HEK293 (cell line): ENCODE data around the gene IL25.

Experiments used
- CTCF ChIA-PET: fragments of 350-600 bp; formaldehyde crosslinking; extraction: SDS; loops from one replicate; lab custom pipeline; 2021; ENCODE audit warnings: antibody characterized with exemption; lab: Yijun Ruan, JAX
- POLR2A ChIA-PET: fragments of 300-600 bp; formaldehyde crosslinking; extraction: SDS; loops from one replicate; lab custom pipeline; 2020; ENCODE audit warnings: antibody characterized with exemption, inconsistent platforms; lab: Yijun Ruan, JAX
- H3K27ac ChIP-seq: fragments of 200-500 bp; sonication (Bioruptor generic); 2 replicates; pipeline ENCODE4 v1.5.1; 2014; ENCODE audit warnings: low read depth, low read length, control low read depth, inconsistent platforms; ENCODE audit errors: extremely low read depth
- H3K36me3 ChIP-seq, 2 experiments: fragments of 200-500 bp in 1 of 2; sonication (Bioruptor generic) in 1 of 2; 1 replicate in 1 of 2; 2 replicates in 1 of 2; pipeline ENCODE4 v1.5.1; 2014 to 2017; ENCODE audit warnings: inconsistent platforms in 2 of 2, low read length in 2 of 2; ENCODE audit not compliant: control insufficient read depth in 2 of 2, insufficient read depth in 1 of 2
- H3K4me1 ChIP-seq: fragments of 200-500 bp; sonication (Bioruptor generic); 2 replicates; pipeline ENCODE4 v1.5.1; 2014; ENCODE audit warnings: mild to moderate bottlenecking, low read length, inconsistent platforms; ENCODE audit not compliant: control insufficient read depth, insufficient read depth
- H3K4me3 ChIP-seq: 2 replicates; pipeline ENCODE4 v1.5.1; 2011; ENCODE audit warnings: low read depth, mild to moderate bottlenecking, control low read depth, low read length, moderate library complexity
- H3K9me3 ChIP-seq: fragments of 200-500 bp; sonication (Bioruptor generic); 2 replicates; pipeline ENCODE4 v1.5.1; 2014; ENCODE audit warnings: low read depth, low read length, inconsistent platforms; ENCODE audit not compliant: control insufficient read depth, insufficient read depth
- BCL11B ChIP-seq: fragments of 450-650 bp; formaldehyde crosslinking; IDR thresholded peaks from 2 replicates; pipeline ENCODE4 v1.5.1; 2016; ENCODE audit warnings: low read depth, missing biosample characterization, missing genetic modification characterization
- IKZF3 ChIP-seq: fragments of 450-650 bp; IDR thresholded peaks from 2 replicates; pipeline ENCODE4 v1.5.0; 2018; ENCODE audit warnings: missing biosample characterization, mild to moderate bottlenecking, missing genetic modification characterization, moderate library complexity
- SALL2 ChIP-seq: fragments of 450-650 bp; formaldehyde crosslinking; IDR thresholded peaks from 2 replicates; pipeline ENCODE4 v1.5.0; 2017; ENCODE audit warnings: missing biosample characterization, mild to moderate bottlenecking, missing genetic modification characterization, borderline replicate concordance
- SCRT1 ChIP-seq: fragments of 450-650 bp; formaldehyde crosslinking; IDR thresholded peaks from 2 replicates; pipeline ENCODE4 v1.5.1; 2016; ENCODE audit warnings: missing biosample characterization, missing genetic modification characterization, borderline replicate concordance
- SCRT2 ChIP-seq: fragments of 450-650 bp; formaldehyde crosslinking; IDR thresholded peaks from 2 replicates; pipeline ENCODE4 v1.5.1; 2016; ENCODE audit warnings: missing biosample characterization, missing genetic modification characterization
- ZBTB17 ChIP-seq: fragments of 450-650 bp; formaldehyde crosslinking; IDR thresholded peaks from 2 replicates; pipeline ENCODE4 v1.5.1; 2016; ENCODE audit warnings: missing biosample characterization, missing genetic modification characterization
- ZFHX2 ChIP-seq: fragments of 450-650 bp; formaldehyde crosslinking; conservative IDR thresholded peaks from 2 replicates; pipeline ENCODE4 v1.5.1; 2016; ENCODE audit warnings: missing biosample characterization, missing genetic modification characterization
- ZNF24 ChIP-seq: fragments of 450-650 bp; formaldehyde crosslinking; IDR thresholded peaks from 2 replicates; pipeline ENCODE4 v1.5.1; 2016; ENCODE audit warnings: missing biosample characterization, missing genetic modification characterization
- ZNF324 ChIP-seq: fragments of 450-650 bp; formaldehyde crosslinking; IDR thresholded peaks from 2 replicates; pipeline ENCODE4 v1.5.1; 2016; ENCODE audit warnings: missing biosample characterization, missing genetic modification characterization
- ZNF366 ChIP-seq: fragments of 450-650 bp; formaldehyde crosslinking; conservative IDR thresholded peaks from 2 replicates; pipeline ENCODE4 v1.5.1; 2016; ENCODE audit warnings: missing biosample characterization, missing genetic modification characterization
- ZNF529 ChIP-seq: fragments of 450-650 bp; formaldehyde crosslinking; IDR thresholded peaks from 2 replicates; pipeline ENCODE4 v1.5.1; 2017; ENCODE audit warnings: missing genetic modification characterization, missing biosample characterization; ENCODE audit not compliant: insufficient replicate concordance
- ZNF558 ChIP-seq: fragments of 450-650 bp; formaldehyde crosslinking; IDR thresholded peaks from 2 replicates; pipeline ENCODE4 v1.5.1; 2016; ENCODE audit warnings: missing biosample characterization, missing genetic modification characterization
- ZNF629 ChIP-seq: fragments of 450-650 bp; formaldehyde crosslinking; IDR thresholded peaks from 2 replicates; pipeline ENCODE4 v1.5.1; 2017; ENCODE audit warnings: missing biosample characterization, missing genetic modification characterization
- ZNF658 ChIP-seq: fragments of 450-650 bp; formaldehyde crosslinking; IDR thresholded peaks from 2 replicates; pipeline ENCODE4; 2016; ENCODE audit warnings: missing biosample characterization, missing genetic modification characterization
- TF ChIP-seq, protein P1 (sequence below): fragments of 450-650 bp; IDR thresholded peaks from 2 replicates; pipeline ENCODE4 v1.5.1; 2018; ENCODE audit warnings: missing biosample characterization, mild to moderate bottlenecking, missing genetic modification characterization
- TF ChIP-seq, protein P2 (sequence below): fragments of 450-650 bp; formaldehyde crosslinking; IDR thresholded peaks from 2 replicates; pipeline ENCODE4 v1.5.1; 2016; ENCODE audit warnings: missing biosample characterization, missing genetic modification characterization
- TF ChIP-seq, protein P3 (sequence below): fragments of 450-650 bp; formaldehyde crosslinking; IDR thresholded peaks from 2 replicates; pipeline ENCODE4 v1.5.1; 2016; ENCODE audit warnings: missing biosample characterization, missing genetic modification characterization
- TF ChIP-seq, protein P4 (sequence below): fragments of 450-650 bp; formaldehyde crosslinking; optimal IDR thresholded peaks from 2 replicates; pipeline ENCODE3; 2016; ENCODE audit warnings: missing biosample characterization, mild to moderate bottlenecking, missing genetic modification characterization

IL25 gene

DNA sequence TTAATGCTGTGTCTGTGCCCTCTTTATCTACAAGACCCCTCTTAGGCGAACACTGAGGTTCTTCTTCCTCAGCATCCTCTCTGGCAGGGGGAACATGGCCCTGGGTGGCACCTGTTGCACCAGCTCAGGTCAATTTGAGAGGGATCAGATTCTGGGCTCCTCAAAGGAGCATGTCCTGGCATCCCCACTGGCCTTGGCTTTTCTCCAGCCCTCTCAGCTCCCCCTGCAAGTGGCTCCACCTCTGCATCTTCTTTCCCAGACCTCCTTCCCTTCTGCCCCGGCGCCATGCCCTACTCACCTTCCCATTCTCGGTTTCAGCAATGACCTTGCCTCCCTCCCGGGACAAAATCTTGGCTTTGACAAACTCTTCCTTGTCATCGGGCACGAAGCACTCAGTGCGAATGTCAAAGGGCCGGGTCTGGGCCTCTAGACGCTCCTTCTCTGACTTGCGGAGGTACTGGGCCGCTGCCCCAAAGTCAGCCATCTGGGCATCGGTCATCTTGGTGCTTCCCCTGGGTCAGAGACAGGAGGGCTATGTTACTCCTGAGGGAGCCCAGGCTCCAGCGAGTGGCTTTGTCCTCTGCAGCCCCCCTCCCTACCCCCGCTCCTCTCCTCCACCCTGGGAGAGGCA is 34.2 kb downstream of the IL25 start:
- Histone ChIP-seq H3K27ac (no peak overlapping the region), H3K4me3 (no peak overlapping the region)
- TF ChIP-seq ZNF529 (tag by site-specific recombination) (no peak), SCRT2 (tag by site-specific recombination) (peak; percentile 91), SCRT1 (tag by site-specific recombination) (peak; percentile 63; the same call in 1 of the 2 replicates)
- TF ChIP-seq, protein P1, sequence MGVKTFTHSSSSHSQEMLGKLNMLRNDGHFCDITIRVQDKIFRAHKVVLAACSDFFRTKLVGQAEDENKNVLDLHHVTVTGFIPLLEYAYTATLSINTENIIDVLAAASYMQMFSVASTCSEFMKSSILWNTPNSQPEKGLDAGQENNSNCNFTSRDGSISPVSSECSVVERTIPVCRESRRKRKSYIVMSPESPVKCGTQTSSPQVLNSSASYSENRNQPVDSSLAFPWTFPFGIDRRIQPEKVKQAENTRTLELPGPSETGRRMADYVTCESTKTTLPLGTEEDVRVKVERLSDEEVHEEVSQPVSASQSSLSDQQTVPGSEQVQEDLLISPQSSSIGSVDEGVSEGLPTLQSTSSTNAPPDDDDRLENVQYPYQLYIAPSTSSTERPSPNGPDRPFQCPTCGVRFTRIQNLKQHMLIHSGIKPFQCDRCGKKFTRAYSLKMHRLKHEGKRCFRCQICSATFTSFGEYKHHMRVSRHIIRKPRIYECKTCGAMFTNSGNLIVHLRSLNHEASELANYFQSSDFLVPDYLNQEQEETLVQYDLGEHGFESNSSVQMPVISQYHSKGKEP (tag by site-specific recombination), result no peak
- TF ChIP-seq, all 188 proteins: peak for 2
- ChIA-PET CTCF (no interaction called here), POLR2A (no interaction called here)
- no peaks in the 10 kb centered on the region for H3K9me3 ChIP-seq
- no peaks in the 10 kb centered on the region for H3K36me3 ChIP-seq
- H3K4me1 ChIP-seq, result no peaks in the 10 kb centered on the region

DNA sequence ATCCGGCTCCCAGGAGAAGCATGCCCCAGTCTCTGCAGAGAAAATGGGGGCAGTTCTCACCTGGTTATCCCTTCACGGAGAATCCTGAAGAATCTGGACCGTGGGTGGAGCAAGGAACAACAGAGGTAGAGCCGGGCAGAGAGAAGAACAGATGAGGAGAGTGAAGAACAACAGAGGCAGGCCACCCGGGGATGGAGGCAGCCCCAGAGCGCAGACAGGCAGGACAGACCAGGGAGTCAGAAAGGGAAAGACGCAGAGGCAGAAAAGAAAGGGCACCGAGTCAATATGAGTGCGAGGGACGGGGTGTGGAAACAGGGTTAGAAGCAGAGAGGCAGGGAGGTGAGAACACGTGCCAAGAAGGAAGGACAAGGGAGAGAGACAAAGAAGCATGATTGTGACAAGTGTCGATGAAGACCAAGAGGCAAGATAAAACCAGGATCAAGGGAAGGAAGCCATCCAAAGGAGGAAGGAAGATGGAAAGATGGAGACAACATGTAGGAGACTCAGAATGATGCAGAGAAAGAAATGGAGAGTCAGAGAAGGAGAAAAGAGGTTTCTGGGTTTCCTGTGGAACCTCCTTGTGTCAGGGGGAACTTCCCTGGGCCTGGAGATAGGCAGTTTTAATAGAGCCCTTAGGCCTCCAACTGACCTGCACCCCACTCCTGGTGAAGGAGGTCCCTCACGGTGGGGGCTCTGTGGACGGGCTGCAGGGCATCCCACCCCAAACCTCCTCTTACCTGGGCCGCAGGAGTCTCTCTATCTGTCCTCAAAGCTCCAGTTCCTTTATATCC is 35.1 kb downstream of the IL25 start, which contains the start of gene MYH6:
Gene MYH6 (minus strand): TSS at position 758 of the 791 bp plus-strand sequence. CDS start 1,050 bp downstream, outside the sequence.
- no peak within 1 kb of the TSS for H3K4me3 ChIP-seq
- CTCF ChIA-PET, result no interaction called here
- H3K4me1 ChIP-seq, result no peaks in the 10 kb centered on the region
- no peaks in the 10 kb centered on the region for H3K36me3 ChIP-seq
- TF ChIP-seq ZFHX2 (tag by site-specific recombination) (no peak), ZBTB17 (peak; percentile 55; the same call in 1 of the 2 replicates)
- POLR2A ChIA-PET, result no interaction called here
- H3K27ac ChIP-seq, result no peak within 1 kb of the TSS
- H3K9me3 ChIP-seq, result no peaks in the 10 kb centered on the region

DNA sequence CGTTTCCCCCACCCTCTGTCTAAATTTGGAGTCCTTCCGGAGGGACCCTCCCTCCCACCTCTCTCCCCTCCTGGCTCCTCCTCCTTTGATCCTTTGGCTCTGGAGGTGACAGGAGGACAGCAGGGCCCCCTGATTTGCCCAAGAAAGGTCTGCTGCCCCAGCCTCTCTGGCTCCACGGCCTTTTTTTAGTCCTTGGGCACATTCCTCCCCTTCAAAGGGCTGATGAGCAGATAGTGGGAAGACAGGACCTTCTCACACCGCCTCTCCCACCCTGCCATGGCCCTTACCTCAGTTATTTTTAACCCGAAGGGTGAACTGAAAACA is 35.7 kb downstream of the IL25 start:
- POLR2A ChIA-PET, result no interaction called here
- H3K27ac ChIP-seq, result no peak overlapping the region
- H3K36me3 ChIP-seq, result no peaks in the 10 kb centered on the region
- H3K4me3 ChIP-seq, result no peak overlapping the region
- CTCF ChIA-PET, result no interaction called here
- H3K9me3 ChIP-seq, result no peaks in the 10 kb centered on the region
- H3K4me1 ChIP-seq, result no peaks in the 10 kb centered on the region
- TF ChIP-seq ZNF366 (tag by site-specific recombination), result no peak
- no peak for TF ChIP-seq ZNF24 (tag by site-specific recombination)
- TF ChIP-seq, protein P2, sequence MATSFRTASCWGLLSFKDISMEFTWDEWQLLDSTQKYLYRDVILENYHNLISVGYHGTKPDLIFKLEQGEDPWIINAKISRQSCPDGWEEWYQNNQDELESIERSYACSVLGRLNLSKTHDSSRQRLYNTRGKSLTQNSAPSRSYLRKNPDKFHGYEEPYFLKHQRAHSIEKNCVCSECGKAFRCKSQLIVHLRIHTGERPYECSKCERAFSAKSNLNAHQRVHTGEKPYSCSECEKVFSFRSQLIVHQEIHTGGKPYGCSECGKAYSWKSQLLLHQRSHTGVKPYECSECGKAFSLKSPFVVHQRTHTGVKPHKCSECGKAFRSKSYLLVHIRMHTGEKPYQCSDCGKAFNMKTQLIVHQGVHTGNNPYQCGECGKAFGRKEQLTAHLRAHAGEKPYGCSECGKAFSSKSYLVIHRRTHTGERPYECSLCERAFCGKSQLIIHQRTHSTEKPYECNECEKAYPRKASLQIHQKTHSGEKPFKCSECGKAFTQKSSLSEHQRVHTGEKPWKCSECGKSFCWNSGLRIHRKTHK (tag by site-specific recombination), result no peak
- no peak for TF ChIP-seq ZNF324 (tag by site-specific recombination)
- TF ChIP-seq SALL2 (tag by site-specific recombination), result no peak

DNA sequence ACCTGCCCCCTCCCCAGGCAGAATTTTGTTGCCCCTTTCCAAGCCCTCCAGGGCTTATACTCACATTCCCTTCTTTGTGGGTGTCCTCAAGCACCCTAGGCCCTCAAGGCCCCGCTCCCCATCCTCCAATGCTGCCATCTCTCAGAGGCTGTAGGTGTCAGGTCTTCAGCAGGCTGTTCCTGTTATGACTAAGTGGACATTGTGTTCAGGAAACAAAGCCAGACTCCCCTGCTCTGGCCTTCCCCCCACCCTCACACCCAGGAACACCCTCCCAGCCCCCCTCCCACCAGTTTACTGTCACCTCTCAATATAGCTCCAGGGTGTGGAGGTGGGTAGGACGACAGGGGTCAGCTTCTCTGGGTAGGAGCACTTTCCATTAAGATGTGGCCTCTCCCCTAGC is 36.9 kb downstream of the IL25 start:
- H3K27ac ChIP-seq, result no peak overlapping the region
- no peaks in the 10 kb centered on the region for H3K9me3 ChIP-seq
- H3K4me1 ChIP-seq, result no peaks in the 10 kb centered on the region
- no peak overlapping the region for H3K4me3 ChIP-seq
- ChIA-PET POLR2A (no interaction called here), CTCF (no interaction called here)
- no peaks in the 10 kb centered on the region for H3K36me3 ChIP-seq
- TF ChIP-seq ZNF558 (tag by site-specific recombination) (no peak), ZNF658 (tag by site-specific recombination) (no peak), BCL11B (tag by site-specific recombination) (no peak), ZNF629 (tag by site-specific recombination) (no peak), IKZF3 (tag by site-specific recombination) (no peak)
- TF ChIP-seq, protein P3, sequence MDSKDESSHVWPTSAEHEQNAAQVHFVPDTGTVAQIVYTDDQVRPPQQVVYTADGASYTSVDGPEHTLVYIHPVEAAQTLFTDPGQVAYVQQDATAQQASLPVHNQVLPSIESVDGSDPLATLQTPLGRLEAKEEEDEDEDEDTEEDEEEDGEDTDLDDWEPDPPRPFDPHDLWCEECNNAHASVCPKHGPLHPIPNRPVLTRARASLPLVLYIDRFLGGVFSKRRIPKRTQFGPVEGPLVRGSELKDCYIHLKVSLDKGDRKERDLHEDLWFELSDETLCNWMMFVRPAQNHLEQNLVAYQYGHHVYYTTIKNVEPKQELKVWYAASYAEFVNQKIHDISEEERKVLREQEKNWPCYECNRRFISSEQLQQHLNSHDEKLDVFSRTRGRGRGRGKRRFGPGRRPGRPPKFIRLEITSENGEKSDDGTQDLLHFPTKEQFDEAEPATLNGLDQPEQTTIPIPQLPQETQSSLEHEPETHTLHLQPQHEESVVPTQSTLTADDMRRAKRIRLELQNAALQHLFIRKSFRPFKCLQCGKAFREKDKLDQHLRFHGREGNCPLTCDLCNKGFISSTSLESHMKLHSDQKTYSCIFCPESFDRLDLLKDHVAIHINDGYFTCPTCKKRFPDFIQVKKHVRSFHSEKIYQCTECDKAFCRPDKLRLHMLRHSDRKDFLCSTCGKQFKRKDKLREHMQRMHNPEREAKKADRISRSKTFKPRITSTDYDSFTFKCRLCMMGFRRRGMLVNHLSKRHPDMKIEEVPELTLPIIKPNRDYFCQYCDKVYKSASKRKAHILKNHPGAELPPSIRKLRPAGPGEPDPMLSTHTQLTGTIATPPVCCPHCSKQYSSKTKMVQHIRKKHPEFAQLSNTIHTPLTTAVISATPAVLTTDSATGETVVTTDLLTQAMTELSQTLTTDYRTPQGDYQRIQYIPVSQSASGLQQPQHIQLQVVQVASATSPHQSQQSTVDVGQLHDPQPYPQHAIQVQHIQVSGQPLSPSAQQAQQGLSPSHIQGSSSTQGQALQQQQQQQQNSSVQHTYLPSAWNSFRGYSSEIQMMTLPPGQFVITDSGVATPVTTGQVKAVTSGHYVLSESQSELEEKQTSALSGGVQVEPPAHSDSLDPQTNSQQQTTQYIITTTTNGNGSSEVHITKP, result no peak
- TF ChIP-seq, protein P4, sequence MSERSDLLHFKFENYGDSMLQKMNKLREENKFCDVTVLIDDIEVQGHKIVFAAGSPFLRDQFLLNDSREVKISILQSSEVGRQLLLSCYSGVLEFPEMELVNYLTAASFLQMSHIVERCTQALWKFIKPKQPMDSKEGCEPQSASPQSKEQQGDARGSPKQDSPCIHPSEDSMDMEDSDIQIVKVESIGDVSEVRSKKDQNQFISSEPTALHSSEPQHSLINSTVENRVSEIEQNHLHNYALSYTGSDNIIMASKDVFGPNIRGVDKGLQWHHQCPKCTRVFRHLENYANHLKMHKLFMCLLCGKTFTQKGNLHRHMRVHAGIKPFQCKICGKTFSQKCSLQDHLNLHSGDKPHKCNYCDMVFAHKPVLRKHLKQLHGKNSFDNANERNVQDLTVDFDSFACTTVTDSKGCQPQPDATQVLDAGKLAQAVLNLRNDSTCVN (tag by site-specific recombination), result no peak
